HG03342 (cell line): ENCODE measurements around the gene OTULINL.
"Not testable (repeated sequence)": the region's sequence is repeated elsewhere in the genome, so short reads cannot be mapped to it uniquely, and the experiment has no call there.

ENCODE experiments used
- ATAC-seq: cut with Tn5 transposase; IDR thresholded peaks from one replicate; pipeline ENCODE4 v1.9.1; 2021; ENCODE audit warnings: mild to moderate bottlenecking, moderate library complexity; ENCODE audit not compliant: unreplicated experiment

The OTULINL gene

DNA sequence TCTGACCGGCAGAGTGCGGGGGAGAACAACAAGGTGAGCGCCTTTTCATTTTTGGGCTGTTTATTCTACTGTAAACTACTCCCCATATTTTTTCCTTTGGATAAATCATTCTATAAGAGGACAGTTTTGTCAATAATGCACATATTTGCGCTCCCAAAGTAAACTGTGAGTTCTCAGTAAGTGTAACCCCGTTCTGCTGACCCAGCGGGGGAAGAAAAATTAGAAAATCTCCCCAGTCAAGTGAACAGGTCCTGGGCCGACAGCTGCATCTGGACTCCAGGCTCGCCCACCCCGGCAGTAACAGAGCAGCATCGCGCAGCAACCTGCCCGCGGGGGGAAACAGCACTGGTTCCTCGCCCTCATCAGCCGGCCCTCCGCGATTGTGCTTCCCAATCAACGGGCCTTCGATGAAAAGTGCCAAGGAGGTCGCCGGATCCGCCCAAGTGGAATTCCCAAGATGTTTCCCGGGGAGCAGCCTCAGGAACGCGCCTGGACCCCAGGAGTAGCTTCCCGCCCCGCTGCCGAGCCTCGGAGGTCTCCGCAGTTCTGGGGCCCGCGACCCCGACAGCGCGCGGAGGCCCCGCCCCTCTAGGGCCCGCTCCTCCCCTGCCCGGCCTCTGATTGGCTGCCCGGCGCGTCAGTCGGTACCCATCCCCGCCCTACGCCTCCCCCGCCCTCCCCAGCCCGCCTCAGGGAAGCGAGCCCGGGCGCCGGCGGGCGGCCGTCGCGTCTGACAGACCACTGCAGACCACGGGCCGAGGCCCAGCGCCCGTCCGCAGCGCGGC is at the start of gene OTULINL:
TSS of gene OTULINL (plus strand) at position 687 of the 785 bp plus-strand sequence. CDS start 103 bp downstream, outside the sequence.
- peak; percentile 97 for ATAC-seq

DNA sequence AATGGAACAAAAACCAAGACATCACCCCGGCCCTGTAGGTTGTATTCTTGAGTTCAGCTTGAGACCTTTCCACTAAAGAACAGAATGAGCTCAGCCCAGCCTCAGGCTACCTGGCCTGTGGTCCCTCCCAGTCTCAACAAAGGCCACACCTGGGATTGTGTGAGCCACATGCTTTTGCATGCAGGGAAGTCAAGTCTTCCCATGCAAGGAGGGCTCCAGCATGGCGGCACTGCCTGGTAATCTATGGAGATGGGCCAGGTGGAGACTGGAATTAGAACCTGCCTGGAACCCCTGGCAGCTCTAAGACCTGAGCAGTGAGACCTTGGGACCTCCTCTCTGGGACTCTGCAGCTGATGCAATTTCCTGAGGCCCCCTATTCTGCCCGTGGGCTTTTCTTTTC is 49.4 kb upstream of the OTULINL start:
- no peak for ATAC-seq

DNA sequence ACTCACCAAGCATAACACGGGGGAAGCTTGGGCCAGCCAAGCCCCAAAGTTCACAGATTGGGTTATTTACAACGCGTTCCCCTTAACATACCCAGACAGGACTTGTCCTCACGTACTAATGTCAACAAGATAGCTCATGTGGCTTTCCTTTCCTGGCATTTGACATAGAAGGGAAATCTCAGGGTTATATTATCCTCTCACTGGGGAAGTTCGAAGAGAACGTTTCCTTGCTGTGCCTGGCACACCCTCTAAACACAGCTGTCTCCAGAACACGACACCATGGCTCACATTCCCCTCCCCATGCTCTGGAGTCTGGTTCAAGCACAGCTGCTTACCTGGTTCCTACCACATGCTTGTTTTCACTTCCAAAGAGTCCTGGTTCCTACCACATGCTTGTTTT is 46.8 kb upstream of the OTULINL start:
- ATAC-seq = no peak

DNA sequence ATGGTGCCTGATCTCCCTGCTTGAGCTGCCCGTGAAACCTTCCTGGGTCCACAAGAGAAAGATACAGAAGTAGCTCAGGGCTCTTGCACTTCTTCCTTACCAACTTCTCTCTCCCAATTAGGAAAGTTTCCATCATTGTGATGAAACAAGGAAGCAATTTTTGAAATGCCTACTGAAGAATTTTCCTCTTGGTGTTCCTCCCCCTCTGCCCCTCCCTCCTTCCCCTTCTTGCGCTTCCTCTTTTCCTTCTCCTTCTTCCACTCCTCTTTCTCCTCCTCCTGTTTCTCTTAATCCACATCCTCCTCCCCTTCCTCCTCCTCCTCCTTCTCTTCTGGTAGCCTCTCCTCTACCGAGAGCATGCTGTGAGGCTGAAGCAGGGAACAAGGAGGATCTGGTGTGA is 36.3 kb upstream of the OTULINL start:
- no peak for ATAC-seq

DNA sequence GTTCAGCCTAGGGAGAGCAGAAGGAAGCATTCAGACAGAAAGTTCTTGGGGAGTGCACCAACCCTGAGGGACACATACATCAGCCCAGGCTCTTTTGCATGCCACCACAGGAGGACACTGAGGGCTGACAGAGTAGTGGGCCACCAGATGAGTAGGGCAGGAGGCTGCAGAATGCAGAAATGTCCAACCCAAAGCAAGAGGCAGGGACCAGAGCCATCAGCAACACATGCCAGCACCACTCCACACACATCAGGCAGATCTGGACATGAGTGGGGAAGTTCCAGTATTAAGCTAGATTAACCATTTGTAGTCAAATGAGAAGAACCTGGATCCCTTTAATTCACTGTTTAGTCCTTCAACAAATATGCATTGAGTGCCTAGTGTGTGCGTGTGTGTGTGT is 35.7 kb upstream of the OTULINL start:
- no peak for ATAC-seq

DNA sequence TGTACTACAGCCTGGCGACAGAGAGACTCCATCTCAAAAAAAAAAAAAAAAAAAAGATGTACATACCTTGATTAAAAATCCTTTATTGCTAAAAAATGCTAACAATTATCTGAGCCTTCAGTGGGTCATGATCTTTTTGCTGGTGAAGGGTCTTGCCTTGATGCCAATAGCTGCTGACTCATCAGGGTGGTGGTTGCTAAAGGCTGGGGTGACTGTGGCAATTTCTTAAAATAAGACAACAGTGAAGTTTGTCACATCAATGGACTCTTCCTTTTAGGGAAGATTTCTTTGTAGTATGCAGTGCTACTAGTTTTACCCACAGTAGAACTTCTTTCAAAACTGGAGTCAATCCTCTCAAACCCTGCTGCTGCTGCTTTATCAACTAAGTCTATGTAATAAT is 33.9 kb upstream of the OTULINL start:
- no peak for ATAC-seq

DNA sequence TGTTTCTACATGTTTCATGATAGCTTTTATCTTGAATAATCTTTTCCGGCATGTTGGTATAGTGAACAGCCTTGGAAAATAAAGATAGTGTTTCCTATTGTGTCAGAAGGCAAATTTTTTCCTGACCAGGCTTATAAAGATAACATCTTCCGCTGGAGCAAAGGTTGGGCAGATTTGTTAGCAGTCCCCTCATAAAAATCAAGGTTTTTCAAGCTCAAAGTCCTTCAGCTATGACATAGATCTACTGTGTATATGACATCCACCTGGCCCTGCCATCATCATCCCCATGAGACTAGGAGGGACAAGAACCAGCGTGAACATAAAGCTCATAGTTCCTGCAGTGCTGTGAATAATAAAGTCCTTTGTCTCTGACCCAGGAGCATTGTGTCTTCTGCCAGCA is 30.4 kb upstream of the OTULINL start:
- ATAC-seq = no peak

DNA sequence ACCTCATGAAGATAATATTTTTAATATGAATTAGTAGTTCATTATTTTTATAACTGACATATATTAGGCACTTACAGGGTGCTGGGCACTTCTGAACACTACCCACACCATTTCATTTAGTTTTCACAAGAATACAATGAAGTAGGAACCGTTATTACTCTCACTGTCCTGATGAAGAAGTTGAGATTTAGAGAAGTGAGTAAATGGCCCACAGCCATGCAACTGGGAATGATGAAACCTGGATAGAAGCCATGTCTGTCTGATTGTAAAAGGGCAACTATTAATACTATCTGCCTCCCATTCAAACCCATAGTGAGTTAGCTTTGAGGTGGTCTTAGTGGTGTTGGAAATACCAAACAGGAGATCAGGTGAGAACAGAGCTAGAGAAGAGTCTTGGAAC is 29.6 kb upstream of the OTULINL start:
- no peak for ATAC-seq

DNA sequence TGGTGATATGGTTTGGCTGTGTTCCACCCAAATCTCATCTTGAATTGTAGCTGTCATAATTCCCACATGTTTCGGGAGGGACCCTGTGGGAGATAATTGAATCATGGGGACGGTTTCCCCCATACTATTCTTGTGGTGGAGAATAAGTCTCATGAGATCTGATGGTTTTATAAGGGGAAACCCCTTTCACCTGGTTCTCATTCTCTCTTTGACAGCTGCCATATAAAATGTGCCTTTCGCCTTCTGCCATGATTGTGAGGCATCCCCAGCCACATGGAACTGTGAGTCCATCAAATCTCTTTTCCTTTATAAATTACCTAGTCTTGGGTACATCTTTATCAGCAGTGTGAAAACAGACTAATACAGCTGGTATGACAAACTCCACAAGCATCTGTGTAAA is 27.3 kb upstream of the OTULINL start:
- not testable (repeated sequence) for ATAC-seq

DNA sequence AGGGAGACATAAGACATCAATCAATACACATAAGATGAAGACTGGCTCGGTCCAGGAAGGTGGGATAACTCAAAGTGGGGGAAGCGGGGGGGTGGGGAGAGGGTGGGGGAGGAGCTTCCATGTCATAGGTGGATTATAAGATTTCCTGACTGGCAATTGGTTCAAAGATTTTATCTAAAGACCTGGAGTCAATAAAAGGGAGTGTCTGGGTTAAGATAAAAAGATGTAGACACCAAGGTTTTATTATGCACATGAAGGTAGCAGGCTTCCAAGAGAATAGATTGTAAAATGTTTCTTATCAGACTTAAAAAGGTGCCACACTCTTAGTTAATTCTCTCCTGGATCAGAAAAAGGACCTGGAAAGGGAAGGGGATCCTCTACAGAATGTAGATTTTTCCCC is 25.6 kb upstream of the OTULINL start:
- no peak for ATAC-seq

DNA sequence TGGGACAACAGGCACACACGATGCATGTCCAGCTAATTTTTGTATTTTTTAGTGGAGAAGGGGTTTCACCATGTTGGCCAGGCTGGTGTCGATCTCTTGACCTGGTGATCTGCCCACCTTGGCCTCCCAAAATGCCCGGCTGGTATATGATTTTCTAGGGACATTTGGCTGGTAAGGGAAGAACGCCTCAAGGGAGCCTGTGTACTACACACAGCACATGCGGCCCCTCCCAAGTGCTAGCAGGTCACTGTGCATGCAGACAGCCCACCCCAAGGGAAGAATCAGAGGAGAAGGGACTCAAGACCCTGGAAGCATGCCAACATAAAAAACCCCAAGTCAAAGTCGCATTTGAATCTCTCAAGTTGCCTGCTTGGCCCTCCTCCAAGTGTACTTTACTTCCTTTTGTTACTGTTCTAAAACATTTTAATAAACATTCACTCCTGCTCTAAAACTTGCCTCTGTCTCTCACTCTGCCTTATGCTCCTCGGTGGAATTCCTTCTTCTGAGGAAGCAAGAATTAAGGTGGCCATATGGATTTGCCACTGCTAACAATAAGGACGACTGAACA is 24.3 kb upstream of the OTULINL start:
- no peak for ATAC-seq

DNA sequence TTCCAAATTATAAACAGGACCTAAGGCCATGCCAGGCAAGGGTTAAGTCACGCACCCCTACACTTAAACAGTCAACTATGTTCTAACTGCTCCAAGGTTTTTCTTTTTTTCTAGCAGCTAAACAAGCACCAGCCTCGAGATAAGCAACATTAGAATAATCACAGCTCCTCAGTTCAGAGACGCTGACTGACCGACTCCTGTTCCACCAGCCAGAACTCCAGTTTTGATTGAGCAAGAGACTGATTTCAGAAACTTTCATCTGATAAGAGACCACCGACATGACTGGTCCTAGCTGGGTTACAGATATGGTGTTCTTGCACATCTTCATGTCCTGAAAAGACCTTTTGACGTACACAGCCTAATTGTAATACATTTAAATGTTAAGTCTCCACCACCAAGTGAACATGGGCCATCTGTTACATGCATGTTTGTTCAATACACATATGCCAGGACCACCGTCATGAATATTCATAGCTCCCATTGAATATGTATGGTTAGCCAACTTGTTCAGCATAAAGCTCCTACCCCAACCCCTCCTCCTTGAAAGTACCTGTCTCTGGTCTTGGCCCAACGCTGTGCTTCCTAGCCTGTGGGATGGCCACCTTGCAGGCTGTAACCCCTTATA is 23.7 kb upstream of the OTULINL start:
- no peak for ATAC-seq

DNA sequence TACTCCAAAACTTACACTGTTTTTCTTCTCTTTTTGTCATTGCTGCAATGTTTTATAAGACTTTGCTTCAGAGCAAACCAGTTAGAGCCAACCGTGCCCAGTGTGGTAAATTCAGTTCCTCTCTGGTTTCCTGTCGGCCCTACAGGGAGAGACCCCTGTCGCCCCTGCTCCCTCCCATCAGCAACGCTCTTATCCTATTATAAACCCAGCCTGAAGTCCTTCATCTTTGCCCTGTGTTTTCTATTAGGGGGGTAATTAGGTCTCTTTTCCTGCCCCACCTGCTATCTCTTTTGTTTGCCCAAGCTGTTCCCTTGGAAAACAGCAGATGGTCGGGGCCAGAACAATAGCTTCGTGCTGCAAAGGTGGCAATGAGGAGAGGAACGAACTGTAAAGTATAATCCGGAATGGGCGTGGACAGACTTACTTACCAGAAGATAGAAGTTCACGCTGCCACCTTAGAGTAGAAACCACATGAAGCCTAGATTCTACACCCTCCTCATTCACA is 21.4 kb upstream of the OTULINL start:
- no peak for ATAC-seq

DNA sequence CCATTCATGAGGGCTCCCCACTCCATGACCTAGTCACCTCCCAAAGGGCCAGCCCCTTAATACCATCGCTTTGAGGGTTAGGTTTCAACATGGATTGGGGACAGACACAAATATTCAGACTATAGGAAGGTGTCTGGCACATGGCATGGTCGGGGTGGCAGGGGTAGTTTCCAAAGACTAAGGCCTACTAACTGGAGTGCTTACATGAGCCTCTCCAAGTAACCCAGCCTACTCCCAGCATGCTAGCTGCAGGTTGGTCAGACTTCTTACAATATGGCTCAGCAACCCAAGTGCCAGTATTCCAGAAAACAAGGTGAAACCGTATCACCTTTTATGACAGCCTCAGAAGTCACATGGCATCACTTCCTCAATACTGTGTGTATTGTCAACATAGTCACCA is 19.9 kb upstream of the OTULINL start:
- no peak for ATAC-seq

DNA sequence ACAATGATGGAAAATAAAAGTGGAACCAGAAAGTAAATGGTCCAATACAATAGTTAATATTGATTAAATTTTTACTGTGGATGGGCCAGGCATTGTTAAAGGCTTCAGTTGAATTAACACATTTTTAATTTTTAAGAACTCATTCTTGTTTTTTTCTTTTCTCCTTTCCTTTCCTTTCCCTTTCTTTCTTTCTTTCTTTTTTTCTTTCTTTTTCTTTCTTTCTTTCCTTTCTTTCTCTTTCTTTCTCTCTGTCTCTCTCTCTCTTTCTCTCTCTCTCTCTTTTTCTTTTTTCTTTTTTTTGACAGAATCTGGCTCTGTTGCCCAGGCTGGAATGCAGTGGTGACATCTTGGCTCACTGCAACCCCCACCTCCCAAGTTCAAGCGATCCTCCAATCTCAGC is 13.3 kb upstream of the OTULINL start:
- no peak for ATAC-seq

DNA sequence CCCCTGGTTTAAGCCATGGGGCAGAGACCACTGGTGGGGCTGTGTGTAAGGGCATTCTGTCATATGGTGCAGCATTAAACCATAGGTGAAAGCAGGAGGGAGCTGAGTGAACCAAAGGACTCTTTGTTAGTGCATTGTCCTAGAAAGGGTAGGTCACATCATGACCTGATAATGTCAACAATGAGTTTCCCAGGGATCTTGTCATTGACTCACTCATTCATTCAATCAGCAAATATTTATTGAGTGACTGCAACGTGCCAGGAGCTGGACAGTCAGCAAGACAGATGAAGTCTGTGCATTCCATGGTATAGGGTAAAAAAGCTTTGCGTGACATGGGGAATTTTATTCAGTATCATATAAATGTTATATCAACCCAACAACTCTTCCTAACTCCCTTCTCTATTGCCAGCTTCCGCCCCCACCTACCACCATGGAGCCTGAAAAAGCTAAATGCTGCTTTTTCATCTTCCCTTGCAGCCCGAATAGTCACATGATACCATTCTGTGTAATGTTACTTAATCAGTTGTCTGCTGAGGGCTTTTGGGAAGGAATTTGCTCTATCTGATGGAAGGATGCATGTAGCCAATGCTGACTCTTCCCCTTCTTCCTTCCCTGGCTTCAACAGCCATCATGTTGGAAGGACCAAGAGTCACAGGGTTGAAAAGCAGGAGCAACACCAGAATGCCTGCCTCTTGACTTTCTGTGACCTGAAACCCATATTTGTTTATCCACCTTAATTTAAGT is 11.5 kb upstream of the OTULINL start:
- ATAC-seq = no peak

DNA sequence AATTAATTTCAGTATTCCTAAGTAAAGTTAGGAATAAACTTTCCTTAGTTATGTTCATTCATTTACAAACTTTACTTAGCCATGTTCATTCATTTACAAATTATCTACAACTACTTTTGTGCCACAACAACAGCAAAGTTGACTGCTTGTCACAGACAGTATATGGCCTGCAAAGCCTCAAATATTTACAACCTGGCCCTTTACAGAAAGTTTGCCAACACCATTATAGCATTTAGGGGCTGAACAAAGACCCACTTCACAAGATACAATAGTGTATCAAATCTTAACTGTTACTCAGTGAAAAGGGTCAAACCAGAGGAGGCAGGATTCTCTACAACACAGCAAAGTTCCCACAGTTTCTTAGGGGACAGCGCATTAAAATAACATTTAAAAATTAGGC is 9.7 kb upstream of the OTULINL start:
- ATAC-seq = no peak

DNA sequence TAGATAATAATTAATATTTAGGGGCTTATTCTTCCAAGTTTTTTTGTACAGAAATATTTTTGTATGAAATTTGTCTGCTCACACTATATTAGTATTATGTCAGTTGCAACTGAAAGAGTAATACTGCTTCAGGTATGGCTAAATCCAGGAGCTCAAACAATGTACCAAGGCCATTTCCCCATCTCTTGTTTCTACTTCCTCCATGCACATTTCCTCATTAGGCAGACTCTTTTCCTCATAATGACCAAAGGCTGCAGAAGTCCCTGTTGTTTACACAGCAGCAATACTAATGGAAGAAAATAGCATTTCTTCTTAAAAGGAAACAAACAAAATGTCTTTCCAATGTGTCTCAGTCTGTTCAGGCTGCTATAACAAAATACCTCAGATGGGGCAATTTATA is 9.2 kb upstream of the OTULINL start:
- ATAC-seq = no peak

DNA sequence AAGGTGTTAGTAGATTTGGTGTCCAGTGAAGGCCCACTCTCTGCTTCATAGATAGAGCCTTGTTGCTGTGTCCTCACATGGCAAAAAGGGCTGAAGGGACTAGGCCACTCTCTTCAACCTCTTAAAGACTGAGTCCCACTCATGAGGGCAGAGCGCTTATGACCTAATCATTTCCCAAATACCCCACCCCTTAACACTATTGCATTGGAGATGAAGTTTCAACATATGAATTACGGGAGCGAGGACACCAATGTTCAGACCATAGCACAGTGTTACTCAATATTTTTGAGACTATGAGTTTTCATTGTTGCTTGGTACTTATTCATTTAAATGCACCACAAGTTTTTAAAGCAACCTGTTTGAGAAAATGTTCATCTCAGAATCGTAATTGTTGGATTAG is 8.8 kb upstream of the OTULINL start:
- no peak for ATAC-seq

DNA sequence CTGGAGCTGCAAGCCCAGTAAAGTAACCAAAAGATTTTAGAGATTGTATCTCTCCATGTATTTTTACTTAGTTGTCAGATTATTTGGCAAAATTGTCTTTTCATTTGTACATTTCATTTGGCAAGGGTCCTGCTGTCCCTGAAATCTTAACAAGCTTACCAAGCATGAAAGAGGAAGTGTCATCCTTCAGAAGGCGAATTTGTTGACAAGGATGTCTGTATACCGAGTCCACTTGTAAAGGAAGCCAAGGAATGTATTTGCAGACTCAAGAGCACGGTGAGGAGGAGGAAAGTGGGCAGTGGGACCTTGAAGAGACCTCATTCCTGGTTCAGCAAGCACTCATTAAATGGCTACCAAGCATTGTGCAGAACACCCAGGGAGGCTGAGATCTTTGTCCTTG is 7.5 kb upstream of the OTULINL start:
- no peak for ATAC-seq

DNA sequence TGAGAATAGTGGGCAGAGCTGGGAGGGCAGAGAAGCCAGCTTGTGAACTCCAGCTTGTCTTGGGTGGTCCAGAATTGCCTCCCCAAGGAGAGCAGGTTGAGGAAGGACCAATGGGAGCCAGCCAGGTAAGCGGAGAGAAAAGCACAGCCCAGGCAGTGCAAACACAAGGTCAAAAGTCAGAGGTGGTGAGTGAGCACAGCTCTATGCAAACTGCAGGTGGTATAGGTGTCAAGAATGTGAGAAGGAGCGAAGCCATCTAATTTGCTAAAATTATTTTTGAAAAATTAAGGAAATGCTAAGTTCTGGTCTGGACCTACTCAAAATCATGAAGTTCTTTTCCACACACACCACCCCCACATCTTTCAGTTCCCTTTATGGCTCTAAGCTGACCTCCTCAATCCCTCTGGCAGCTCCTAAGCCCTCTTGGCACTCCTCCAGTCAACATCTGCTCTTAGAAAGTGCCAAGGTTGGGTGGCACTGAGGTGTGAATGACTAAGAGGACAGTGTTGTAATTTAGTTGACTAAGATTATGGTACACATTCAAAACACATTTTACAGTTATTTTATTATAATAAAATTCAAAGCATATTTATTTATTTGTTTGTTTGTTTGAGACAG is 6.6 kb upstream of the OTULINL start:
- ATAC-seq = no peak
